SIG-M5 (cell line): ENCODE measurements around the gene CASKIN2.
"Not testable (repeated sequence)": the region's sequence is repeated elsewhere in the genome, so short reads cannot be mapped to it uniquely, and the experiment has no call there.

Experiments
- DNase-seq: peaks from one replicate; lab custom pipeline; 2025; lab: John Stamatoyannopoulos, UW

CASKIN2 gene

DNA sequence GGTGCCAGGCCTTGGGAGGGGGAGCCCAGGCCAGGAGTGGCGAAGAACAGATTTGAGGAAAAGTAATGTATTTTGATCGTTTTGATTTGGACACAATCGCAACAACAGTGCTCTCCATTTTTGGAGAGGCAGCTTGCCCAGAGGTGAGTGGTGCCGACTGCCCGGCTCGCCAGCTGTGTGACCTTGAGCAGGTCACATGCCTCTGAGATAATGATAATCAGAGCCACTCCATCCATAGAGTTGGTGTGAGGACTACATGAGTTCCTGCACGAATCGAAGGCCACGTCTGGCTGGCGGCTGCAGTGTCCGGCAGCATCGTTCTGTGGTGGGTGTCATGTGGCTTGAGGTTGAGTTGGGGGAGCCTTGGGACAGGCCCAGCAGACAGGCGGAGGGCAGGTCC is 30.8 kb upstream of the CASKIN2 start:
- DNase-seq = no peak

DNA sequence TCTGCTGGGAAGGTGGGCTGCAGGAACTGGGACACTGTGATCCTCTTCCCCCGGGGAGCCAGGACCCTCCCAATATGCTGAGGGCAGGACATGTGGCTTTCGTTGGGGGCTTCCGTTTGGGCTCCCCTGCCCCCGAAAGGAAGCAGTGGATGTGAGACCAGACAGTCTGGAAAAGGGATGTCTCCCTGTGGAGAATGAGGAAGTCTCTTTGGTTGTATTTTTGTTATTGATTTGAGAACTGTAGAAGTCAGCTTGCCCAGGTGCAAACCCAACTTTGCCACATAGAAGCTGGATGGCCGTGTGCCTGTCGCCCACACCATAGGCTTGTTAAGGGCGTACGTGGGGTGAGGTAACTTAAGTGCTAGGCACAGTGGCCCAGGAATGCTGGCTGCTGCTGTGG is 28.9 kb upstream of the CASKIN2 start:
- DNase-seq = no peak

DNA sequence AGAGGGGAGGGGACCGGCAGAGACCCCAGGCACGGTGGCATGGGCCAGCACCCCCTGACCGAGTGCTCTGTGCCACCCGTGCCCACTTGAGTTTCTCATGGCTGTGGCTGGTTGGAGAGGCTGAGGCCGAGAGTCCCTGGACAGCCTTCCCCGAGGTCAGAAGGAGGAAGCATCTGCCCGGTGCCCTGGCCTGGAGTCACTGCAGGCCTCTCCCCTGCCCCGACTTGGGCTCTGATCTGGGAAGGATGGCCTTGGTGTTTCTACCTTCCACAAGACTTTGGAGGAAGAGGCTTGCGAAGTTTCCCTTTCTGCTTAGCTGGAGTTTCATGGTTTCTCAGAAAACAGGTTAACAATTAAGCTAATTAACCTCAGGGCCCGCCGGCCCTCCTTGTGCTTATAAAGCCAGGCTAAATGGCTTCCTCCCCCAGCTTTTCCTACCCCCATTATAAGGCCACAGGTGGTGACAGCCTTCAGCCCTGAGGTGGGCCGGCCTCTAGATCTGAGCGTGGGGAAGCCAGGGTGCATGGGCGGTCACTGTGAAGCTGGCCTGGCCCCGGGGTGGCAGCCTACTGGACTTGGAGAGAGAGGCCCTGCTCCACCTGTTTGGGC is 27.5 kb upstream of the CASKIN2 start:
- DNase-seq = no peak

DNA sequence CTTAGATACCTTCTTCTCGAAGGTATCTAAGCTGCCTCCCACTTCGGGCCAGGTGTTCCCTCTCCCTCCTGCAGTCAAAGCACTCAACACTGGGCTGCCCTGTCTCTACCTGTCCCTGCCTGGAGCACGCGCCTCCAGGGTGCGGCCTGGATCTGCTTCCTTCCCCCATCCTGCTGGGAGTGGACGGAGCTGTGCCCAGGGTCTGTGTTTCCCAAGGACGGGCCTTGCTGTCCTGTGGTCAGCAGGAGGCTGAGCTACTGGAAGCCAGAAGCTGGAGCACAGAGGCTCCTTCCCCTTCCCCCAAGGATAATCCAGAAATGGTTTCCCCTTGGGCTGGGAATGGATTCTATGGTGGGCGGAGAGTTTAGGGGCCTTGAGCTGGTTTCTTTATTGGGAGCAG is 26.9 kb upstream of the CASKIN2 start:
- no peak for DNase-seq

- no peak for DNase-seq
These were observed 25.7 kb upstream of the CASKIN2 start for GRCh38 chr17:75540923-75541503.

DNA sequence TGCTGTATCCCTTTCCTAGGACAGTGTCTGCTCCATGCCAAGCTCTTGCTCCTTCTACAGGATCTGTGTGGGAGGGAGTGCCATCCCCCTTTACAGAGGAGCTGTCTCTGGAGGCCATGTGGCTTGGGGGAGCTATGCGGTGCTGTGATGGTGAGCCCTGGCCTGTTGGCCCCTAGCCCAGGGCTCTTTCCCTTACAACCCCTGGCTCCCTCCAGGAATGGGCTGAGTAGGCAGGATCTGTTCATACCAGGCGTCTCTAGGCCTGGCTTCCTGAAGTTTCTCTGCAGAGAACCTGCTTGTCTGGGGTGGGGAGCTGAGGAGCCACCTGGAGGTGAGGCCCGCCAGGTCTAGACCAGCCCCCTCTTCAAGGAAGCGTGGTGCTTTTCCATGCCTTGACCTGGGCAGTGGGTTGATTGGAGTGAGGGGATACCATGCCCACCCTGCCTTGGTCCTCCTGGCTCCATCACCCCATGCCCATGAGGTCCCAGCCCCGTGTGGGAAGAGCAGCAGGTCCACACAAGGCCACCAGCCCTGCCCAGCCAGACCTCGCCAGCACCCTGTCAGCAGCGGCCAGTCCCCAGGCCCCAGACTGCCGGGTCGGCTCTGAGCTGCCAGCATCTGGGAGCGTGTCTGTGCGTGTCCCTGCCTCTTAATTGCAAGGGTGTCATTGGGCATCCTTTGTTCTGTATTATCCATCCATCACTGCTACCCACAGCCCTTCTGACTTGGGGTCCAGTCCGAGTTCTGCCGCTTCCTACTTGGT is 24.8 kb upstream of the CASKIN2 start:
- no peak for DNase-seq

- DNase-seq = no peak
These were observed 21.0 kb upstream of the CASKIN2 start for GRCh38 chr17:75536366-75536765.

GRCh38 chr17:75535871-75536270 is 20.5 kb upstream of the CASKIN2 start:
- DNase-seq = no peak

GRCh38 chr17:75535119-75535537 is 19.8 kb upstream of the CASKIN2 start:
- DNase-seq = no peak

DNA sequence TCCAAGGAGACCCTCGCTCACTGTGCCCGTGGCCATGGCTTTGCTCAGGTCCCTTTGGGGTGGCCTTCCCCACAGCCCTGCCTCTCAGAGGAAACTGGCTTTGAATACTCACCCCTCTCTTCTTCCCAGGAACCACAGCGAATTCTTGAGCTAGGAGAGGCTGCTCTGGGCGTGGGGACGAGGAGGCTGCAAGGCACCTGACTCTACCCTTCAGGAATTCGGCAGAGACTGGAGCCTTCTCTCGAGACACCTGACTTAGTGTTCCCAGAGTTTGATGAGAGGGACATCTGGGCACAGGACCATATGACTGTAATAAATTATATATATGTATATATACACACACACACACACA is 16.4 kb upstream of the CASKIN2 start:
- no peak for DNase-seq

DNA sequence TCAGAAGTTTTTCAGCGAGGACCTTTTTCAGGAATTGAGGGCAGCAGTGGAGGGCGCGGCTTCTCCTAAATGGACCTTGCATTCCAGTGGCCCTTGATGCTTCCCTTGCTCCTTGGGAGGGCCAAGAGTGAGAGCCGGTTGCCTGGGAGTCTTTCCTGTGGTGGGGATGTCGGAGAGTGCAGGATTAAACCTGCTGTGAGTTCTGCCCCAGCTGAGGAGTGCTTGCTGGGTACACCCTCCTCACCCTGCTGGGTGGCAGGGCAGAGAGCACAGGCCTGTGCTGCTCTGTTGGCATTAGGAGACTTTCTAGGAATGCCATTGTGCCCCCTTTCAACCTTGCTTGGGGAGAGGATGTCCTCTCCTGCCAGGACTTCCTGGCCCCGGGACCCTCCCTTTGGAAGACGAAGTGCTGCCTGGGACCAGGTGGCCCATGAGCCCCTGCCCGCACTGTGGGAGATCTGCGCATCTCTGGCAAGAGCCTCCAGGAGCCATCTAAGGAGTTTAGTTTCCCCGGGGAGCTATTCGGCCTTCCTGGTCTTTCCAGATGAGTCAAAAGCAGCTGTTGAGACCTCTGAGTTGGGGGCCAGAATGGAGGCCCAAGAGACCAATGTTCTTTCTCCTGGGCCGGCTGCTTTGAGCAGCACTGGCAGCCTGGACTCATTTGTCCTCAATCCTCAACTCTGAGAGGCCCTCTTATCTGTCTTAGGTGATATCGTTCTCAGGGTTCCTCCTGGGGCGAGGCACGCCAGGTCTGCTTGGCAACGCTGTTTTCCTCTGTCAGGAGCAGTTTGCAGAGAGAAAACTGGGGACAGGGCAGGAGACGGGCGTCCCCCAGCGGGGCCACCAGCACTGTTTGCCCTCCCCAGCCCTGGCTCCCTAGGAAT is 15.7 kb upstream of the CASKIN2 start:
- no peak for DNase-seq

GRCh38 chr17:75526555-75527270 is 11.4 kb upstream of the CASKIN2 start:
- DNase-seq = no peak

GRCh38 chr17:75525806-75526554 is 10.6 kb upstream of the CASKIN2 start:
- DNase-seq = no peak

- no peak for DNase-seq
These were observed 9.9 kb upstream of the CASKIN2 start, which contains the start of gene LLGL2 for GRCh38 chr17:75524970-75525805. LLGL2 (plus strand) TSS chr17:75525697; CDS start chr17:75543427, 17,730 bp downstream.

GRCh38 chr17:75524269-75524969 is 9.1 kb upstream of the CASKIN2 start:
- no peak for DNase-seq

DNA sequence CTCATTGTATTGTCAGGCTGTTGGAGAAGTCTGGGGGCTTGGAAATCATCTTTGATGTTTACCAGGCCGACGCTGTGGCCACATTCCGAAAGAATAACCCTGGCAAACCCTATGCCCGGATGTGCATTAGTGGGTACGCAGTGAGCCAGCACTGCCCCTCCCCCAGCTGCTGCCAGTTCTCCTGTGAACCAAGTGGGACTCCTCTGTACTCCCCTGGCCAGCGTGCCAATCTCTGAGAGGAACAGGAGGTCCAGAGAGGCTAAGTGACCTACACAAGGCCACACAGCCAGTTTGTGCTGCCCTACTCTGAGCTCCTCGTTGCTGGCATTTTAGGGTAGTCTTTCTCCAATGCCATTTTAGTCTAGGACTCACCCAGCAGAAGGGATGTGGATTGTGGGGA is 8.3 kb upstream of the CASKIN2 start:
- DNase-seq = no peak

DNA sequence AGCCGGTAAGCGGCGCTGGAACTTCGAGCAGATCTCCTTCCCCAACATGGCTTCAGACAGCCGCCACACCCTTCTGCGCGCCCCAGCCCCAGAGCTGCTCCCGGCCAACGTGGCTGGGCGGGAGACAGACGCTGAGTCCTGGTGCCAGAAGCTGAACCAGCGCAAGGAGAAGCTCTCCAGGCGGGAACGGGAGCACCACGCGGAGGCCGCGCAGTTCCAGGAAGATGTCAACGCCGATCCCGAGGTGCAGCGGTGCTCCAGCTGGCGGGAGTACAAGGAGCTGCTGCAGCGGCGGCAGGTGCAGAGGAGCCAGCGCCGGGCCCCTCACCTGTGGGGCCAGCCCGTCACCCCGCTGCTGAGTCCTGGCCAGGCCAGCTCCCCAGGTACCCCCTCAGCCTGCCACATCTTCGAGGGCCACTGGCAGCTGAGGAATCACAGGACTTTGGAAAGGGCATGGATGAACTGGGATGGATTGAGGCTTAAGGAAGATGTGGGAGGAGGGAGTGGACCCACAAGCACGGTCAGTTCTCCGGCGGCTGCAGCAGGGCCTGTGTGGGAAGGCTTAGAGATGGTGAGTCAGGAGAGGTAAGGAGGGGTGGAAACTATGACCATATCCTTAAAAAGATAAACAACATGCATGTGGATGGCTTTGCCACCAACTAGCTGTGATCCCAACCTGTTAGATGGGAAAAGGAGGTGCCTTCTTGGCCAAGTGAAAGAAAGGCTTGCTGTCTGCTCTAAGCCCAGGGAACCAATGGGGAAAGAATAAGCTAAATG is 6.8 kb upstream of the CASKIN2 start:
- DNase-seq = no peak

GRCh38 chr17:75521290-75521689 is 6.0 kb upstream of the CASKIN2 start:
- no peak for DNase-seq

GRCh38 chr17:75520413-75520812 is 5.1 kb upstream of the CASKIN2 start:
- DNase-seq = not testable (repeated sequence)
